Measurements from ENCODE around the gene PDZRN3.

DNA sequence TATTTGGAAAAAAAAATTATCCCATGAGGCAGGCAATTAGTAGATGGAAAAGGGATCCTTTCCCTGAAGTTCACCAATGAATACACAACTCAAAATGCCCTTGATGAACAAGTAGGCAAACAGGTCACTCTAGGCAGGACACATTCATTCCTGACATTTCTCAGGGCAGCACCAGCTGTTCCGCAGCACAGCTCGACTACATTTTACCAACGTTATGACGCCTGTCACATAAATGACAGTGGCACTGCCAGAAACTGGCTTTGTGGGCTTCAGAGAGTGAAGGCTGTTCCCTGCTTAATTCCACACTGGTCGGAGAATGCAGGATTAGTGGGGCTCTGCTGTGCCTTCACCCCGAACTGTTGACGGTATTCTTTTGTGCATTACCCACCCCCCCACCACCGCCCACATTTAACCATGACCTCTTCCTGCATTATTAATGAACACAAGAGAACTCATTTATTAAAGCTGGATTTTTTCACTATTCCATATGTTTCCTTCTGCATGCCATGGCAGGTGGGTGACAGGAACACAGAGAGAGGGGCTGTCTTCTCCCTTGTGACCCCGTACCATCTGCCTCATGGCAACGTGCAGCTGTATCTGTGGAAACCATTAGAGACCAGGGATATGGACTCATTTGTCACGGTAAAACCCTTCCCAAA, 197.6 kb downstream of the PDZRN3 start:
- TF ChIP-seq CTCF (IDR thresholded peaks at IDR 0.05) (no peak), POLR2A (IDR thresholded peaks at IDR 0.05) (no peak), POLR2AphosphoS5 (IDR thresholded peaks at IDR 0.05; ENCODE audit: insufficient read depth in 1 of 2, low read depth in 1 of 2) (no peak)
